GM19467 (cell line): ENCODE data around the gene SDC4.

Experiments
- ATAC-seq: cut with Tn5 transposase; IDR thresholded peaks from one replicate; pipeline ENCODE4 v1.9.1; 2021; ENCODE audit warnings: mild to moderate bottlenecking, moderate library complexity; ENCODE audit not compliant: unreplicated experiment

SDC4 gene

GRCh38 chr20:45322952-45323383 is 25.3 kb downstream of the SDC4 start:
- ATAC-seq: no peak

GRCh38 chr20:45320948-45321595 is 27.2 kb downstream of the SDC4 start:
- ATAC-seq: peak; percentile 48

- no peak for ATAC-seq
Measured at GRCh38 chr20:45318948-45319347, 29.3 kb downstream of the SDC4 start.

- ATAC-seq: no peak
Measured at GRCh38 chr20:45318386-45318939, 29.8 kb downstream of the SDC4 start.

- no peak for ATAC-seq
Measured at GRCh38 chr20:45317826-45318225, 30.4 kb downstream of the SDC4 start.

- ATAC-seq: no peak
Measured at GRCh38 chr20:45316150-45317080, 31.8 kb downstream of the SDC4 start.

GRCh38 chr20:45315672-45316071 is 32.6 kb downstream of the SDC4 start:
- ATAC-seq: no peak

GRCh38 chr20:45313943-45314342 is 34.3 kb downstream of the SDC4 start:
- no peak for ATAC-seq

GRCh38 chr20:45313065-45313695 is 35.0 kb downstream of the SDC4 start:
- ATAC-seq: no peak

GRCh38 chr20:45312241-45312640 is 36.0 kb downstream of the SDC4 start:
- no peak for ATAC-seq

- ATAC-seq: no peak
Measured at GRCh38 chr20:45311589-45312211, 36.5 kb downstream of the SDC4 start.

- no peak for ATAC-seq
Measured at GRCh38 chr20:45309075-45309474, 39.1 kb downstream of the SDC4 start.

GRCh38 chr20:45308117-45308778 is 40.0 kb downstream of the SDC4 start, which contains the start of gene MATN4:
MATN4 (minus strand) TSS chr20:45308299; CDS start chr20:45305582, 2,717 bp downstream.
- ATAC-seq: no peak

GRCh38 chr20:45307076-45307640 is 41.1 kb downstream of the SDC4 start:
- no peak for ATAC-seq

GRCh38 chr20:45306431-45306982 is 41.7 kb downstream of the SDC4 start, which contains the start of gene RBPJL:
RBPJL (plus strand) TSS chr20:45306840; CDS start chr20:45306923, 83 bp downstream.
- ATAC-seq: no peak

GRCh38 chr20:45305262-45305661 is 43.0 kb downstream of the SDC4 start:
- no peak for ATAC-seq

GRCh38 chr20:45304464-45304999 is 43.7 kb downstream of the SDC4 start:
- no peak for ATAC-seq

GRCh38 chr20:45303586-45304463 is 44.4 kb downstream of the SDC4 start:
- no peak for ATAC-seq
